Coronary artery (tissue), 2 donors: Measurements from ENCODE around the gene ABCC1.

Experiments
- DNase-seq: peaks from one replicate; pipeline ENCODE4 v3.0.0-alpha.2; 2017; ENCODE audit warnings: low spot score
- H3K27ac ChIP-seq, 2 donors: fragments of 200-600 bp; sonication (generic); one replicate each; pipeline ENCODE4 v1.5.1; 2016 to 2019
- H3K4me3 ChIP-seq: fragments of 200-600 bp; sonication (generic); 2 replicates; pipeline ENCODE4 v1.5.1; 2016; ENCODE audit warnings: mild to moderate bottlenecking, moderate library complexity
- TF ChIP-seq, protein P1 (sequence below): fragments of 200-600 bp; sonication (generic); IDR thresholded peaks from one replicate; pipeline ENCODE4 v1.5.1; 2019; ENCODE audit warnings: antibody characterized with exemption

The ABCC1 gene

DNA sequence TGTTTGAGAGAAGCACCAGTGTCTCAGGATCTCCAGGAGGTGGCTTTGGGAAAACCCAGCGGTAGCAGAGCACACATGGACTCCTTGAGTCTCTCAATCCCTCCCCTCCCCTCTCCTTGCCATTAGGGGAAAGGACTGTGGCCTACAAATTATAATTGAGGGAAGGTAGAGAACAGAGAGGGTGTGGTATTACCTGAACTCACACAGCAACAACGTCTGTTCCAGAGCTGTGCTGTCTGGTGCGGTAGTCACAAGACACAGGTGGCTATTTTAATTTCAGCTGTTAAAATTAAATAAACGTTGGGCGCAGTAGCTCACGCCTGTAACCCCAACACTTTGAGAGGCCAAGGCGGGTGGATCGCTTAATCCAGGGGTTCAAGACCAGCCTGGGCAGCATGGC lies 163.7 kb downstream of the ABCC1 start:
- TF ChIP-seq, protein P1, sequence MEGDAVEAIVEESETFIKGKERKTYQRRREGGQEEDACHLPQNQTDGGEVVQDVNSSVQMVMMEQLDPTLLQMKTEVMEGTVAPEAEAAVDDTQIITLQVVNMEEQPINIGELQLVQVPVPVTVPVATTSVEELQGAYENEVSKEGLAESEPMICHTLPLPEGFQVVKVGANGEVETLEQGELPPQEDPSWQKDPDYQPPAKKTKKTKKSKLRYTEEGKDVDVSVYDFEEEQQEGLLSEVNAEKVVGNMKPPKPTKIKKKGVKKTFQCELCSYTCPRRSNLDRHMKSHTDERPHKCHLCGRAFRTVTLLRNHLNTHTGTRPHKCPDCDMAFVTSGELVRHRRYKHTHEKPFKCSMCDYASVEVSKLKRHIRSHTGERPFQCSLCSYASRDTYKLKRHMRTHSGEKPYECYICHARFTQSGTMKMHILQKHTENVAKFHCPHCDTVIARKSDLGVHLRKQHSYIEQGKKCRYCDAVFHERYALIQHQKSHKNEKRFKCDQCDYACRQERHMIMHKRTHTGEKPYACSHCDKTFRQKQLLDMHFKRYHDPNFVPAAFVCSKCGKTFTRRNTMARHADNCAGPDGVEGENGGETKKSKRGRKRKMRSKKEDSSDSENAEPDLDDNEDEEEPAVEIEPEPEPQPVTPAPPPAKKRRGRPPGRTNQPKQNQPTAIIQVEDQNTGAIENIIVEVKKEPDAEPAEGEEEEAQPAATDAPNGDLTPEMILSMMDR: no peak
- no peak for DNase-seq
- no peak overlapping the region for H3K27ac ChIP-seq
- no peak overlapping the region for H3K4me3 ChIP-seq

DNA sequence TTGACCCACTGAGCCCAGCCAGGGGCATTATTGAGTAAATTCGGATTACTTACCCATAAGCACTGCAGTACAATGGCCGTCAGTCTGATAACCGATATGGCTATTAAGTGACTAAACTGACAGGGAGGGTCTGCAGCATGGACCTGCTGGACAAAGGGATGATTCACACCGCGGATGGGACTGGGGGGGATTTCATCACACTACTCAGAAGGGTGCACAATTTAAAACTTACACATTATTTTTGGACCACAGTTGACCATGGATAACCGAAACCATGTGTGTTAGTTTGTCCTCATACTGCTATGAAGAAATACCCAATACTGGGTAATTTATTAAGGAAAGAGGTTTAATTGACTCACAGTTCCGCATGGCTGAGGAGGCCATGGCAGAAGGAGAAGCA lies 167.4 kb downstream of the ABCC1 start:
- TF ChIP-seq, protein P1: no peak
- H3K4me3 ChIP-seq: no peak overlapping the region
- no peak for DNase-seq
- no peak overlapping the region for H3K27ac ChIP-seq

DNA sequence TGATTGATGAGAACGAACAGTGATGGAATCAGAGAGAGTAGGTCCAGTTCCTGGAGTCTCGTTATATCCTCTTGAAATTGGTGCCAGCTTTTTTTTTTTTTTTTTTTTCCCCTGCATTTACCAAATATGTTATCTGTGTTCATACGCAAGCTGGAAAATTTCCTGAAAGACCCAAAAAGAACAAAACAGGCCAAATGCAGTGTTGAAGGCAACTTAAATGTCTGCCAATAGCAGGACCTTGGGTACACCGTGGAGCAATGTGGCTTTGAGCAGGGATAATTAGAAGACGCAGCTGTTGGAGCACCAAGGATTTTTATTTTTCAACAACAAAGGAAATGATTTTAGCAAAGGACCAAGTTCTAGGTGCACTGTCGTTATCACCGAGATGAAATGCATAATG lies 168.9 kb downstream of the ABCC1 start:
- TF ChIP-seq, protein P1: no peak
- DNase-seq: no peak
- H3K27ac ChIP-seq: no peak overlapping the region
- no peak overlapping the region for H3K4me3 ChIP-seq

DNA sequence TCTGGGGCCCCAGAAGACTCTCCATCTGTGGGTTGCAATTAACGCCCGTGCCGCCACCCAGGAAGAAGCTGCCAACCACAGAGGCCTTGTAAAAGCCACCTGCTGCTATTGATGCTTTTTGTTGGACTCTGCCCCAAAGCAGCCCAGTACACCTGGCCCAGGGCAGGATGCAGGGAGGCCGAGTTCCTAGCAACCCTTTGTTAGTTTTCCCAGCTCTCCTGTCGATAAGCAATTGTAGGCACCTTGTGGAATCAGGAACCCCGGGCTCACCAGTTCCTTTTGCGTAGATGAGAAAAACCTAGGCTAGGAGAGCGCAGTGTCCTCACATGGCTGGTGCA lies 170.6 kb downstream of the ABCC1 start:
- no peak overlapping the region for H3K4me3 ChIP-seq
- TF ChIP-seq, protein P1: no peak
- no peak for DNase-seq
- H3K27ac ChIP-seq: no peak overlapping the region

DNA sequence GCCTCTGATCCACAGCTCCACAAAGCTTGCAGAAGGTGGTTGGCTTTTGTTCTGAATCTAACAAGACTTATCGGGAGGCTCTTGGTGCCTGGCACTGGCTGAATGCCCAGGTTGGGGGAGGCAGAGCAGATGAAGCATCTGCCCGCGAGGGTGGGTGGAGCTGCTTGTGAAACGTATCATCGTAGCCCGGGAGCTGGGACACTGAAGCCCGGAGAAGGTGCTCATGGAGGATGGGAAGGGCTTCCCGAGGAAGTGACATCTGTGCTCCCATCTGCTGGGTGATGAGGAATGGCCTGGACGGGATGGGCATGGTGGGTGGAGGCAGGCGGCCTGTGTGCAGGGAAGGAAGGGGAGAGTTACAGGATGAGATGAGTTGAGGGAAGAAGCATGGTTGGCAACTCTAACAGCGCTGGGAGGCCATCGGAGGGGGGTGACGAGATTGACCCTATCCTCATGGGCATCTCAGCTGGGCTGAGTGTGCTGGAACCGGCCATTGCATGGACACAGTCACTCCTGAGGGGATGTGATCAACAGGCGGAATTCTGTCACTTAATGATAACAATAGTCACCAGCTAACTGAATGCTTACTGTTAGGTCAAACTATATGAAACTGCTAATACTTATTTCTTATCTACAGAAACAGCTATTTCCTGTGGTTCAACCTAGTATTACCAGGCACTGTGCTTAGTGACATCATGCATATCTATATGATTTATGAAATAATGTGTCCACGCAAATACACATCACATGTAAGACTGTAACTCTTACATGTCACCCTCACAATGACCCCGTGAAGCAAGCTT lies 171.2 kb downstream of the ABCC1 start:
- TF ChIP-seq, protein P1: no peak

GRCh38 chr16:16121185-16121727 lies 171.8 kb downstream of the ABCC1 start:
- no peak overlapping the region for H3K27ac ChIP-seq
- DNase-seq: no peak

More for the DNA sequence above, 171.2 kb downstream of the ABCC1 start:
- no peak overlapping the region for H3K4me3 ChIP-seq
- no peak for DNase-seq
- no peak overlapping the region for H3K27ac ChIP-seq

More at GRCh38 chr16:16121185-16121727, 171.8 kb downstream of the ABCC1 start:
- TF ChIP-seq, protein P1: no peak
- no peak overlapping the region for H3K4me3 ChIP-seq
